OCI-LY3 (cell line): Measurements from ENCODE around the gene CCDC12.

Experiments used
- CTCF ChIP-seq: fragments of 200-600, 300-600 bp; sonication (generic); IDR thresholded peaks from 2 replicates; pipeline ENCODE4 v1.5.1; 2014; ENCODE audit warnings: antibody characterized with exemption, low read length, low read depth
- EZH2phosphoT487 ChIP-seq: fragments of 200-600 bp; shearing (Covaris generic); IDR thresholded peaks from 2 replicates; pipeline ENCODE4 v1.6.1; 2018; ENCODE audit warnings: antibody characterized with exemption, mixed run types, low read depth

DNA sequence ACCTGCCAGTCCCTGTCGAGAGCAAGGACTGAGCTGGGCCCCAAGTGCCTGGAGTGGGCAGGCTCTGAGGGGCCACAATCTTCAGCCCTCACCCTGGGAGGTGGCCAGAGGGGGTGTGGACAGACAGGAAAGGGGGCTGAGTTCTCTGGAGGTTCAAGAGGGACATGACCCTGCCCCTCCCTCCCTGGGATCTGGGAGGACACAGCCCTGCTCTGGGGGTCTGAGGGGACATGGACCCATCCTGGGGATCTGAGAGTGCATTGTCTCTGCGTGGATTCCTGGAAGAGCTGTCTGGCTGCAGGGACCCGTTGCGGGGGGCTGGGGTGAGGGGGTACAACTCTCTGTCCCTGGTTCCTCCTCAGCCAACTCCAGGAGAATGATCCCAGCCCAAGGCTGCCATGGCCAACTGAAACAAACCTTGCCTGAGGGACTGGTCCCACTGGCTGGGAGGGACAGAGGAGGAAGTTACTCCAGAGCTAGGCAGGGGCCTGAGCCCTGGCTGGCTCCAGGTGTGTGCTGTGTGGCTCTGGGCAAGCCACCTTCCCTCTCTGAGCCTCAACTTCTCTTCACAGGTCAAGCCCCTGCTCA, 70.0 kb downstream of the CCDC12 start:
- no peak for TF ChIP-seq CTCF
- TF ChIP-seq EZH2phosphoT487, result no peak
